ENCODE measurements around the gene ARL6IP1. TPM values are rescaled to one million over a fixed set of nuclear protein-coding genes. Genes with fewer than 3 reads are reported as not detected.
A peak's percentile ranks its signal among the peaks of the same experiment; 100 is the strongest.

Gene ARL6IP1
- total RNA-seq, 1 experiment from 2014 or later: 197 TPM

DNA sequence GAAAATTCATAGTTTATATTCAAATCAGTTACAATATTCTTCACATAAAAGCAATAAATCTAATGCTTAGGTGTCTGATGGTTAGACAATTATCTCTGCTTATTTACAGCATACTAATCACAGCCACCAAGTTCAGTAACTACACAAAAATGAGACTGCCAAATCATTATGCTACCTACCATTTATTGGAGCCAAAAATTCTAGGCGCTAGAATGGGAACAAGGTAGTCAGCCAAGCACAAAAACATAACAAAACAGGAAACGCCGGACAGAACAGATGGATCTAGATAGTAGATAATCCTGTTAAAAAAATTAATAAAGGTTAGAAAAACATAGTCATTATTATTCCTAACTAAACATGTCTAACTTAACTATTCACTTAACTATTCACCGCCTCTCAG, 3.6 kb downstream of the ARL6IP1 start:
- Mint-ChIP-seq H3K4me1 (peaks cover 18 to 22% of the 10 kb centered on the region in 2 experiments), H3K9me3 (no peaks in the 10 kb centered on the region; a peak in 1 of 5 replicates), H3K27me3 (ENCODE audit: low read depth) (no peaks in the 10 kb centered on the region), H3K4me3 (0 out of 5 replicates have a peak overlapping the region, but pooled peaks of 1 of the 2 experiments have one; percentile 32), H3K36me3 (ENCODE audit: insufficient read depth in 1 of 3, low read depth in 3 of 3) (peaks cover 27 to 69% (median 58%) of the 10 kb centered on the region in 3 experiments), H3K27ac (0 out of 7 replicates have a peak overlapping the region, but pooled peaks of 1 of the 3 experiments have one; percentile 27)
- no peaks in the 10 kb centered on the region for H3K27me3 ChIP-seq (ENCODE audit: insufficient read depth, low read length)
- no CpG with 5 or more reads among the region's 4 CpGs for WGBS (ENCODE audit: extremely low coverage, insufficient read length, low lambda C conversion rate)
- H3K79me1 ChIP-seq (ENCODE audit: insufficient read depth, low read depth, low read length, poor library complexity, severe bottlenecking): no peaks in the 10 kb centered on the region
- no peak overlapping the region for H2BK15ac ChIP-seq (ENCODE audit: low read depth, low read length)
- no peaks in the 10 kb centered on the region for H3K4me1 ChIP-seq (ENCODE audit: insufficient read depth, low read length)
- H2BK120ac ChIP-seq (ENCODE audit: low read depth, low read length, poor library complexity, severe bottlenecking): no peak overlapping the region
- peaks cover 10% of the 10 kb centered on the region for H3K23me2 ChIP-seq (ENCODE audit: insufficient read length, low read depth, low read length, poor library complexity, severe bottlenecking)
- no peak overlapping the region for H4K8ac ChIP-seq (replicated peaks; ENCODE audit: insufficient read length, low read depth, low read length)
- no peak for DNase-seq
- no peak overlapping the region for H2BK12ac ChIP-seq (ENCODE audit: insufficient read length, low read depth, low read length)
- no peak overlapping the region for H3K4ac ChIP-seq (ENCODE audit: low read depth, low read length)
- no peak overlapping the region for H2BK5ac ChIP-seq (ENCODE audit: insufficient read length, low read length)
- peaks cover 22% of the 10 kb centered on the region for H3K79me2 ChIP-seq (ENCODE audit: insufficient read depth, low read length)
- H3T11ph ChIP-seq (ENCODE audit: low read length): no peak overlapping the region
- no peak overlapping the region for H3K14ac ChIP-seq (ENCODE audit: insufficient read depth, low read length)
- H3K56ac ChIP-seq (ENCODE audit: insufficient read length, low read depth, low read length): no peak overlapping the region
- no peaks in the 10 kb centered on the region for H4K20me1 ChIP-seq (ENCODE audit: control insufficient read depth, insufficient read depth, insufficient read length)
- H3K27ac ChIP-seq (ENCODE audit: insufficient read length, low read depth, low read length): no peak overlapping the region
- H2BK20ac ChIP-seq (ENCODE audit: low read depth, low read length, poor library complexity, severe bottlenecking): no peak overlapping the region
- H3K23ac ChIP-seq (ENCODE audit: insufficient read length, low read depth, low read length): no peak overlapping the region
- no peak overlapping the region for H3K4me2 ChIP-seq (ENCODE audit: insufficient read depth, insufficient read length, low read length)
- no peak overlapping the region for H2AK5ac ChIP-seq (ENCODE audit: insufficient read length, low read length)
- H3K9ac ChIP-seq (ENCODE audit: extremely low read depth, insufficient read length, low read length): no peak overlapping the region
- H4K5ac ChIP-seq (ENCODE audit: insufficient read length, low read depth, low read length): no peak overlapping the region
- H4K91ac ChIP-seq (ENCODE audit: insufficient read length, low read depth, low read length): no peak overlapping the region
- H3K9me3 ChIP-seq (ENCODE audit: control insufficient read depth, low read depth, low read length): no peaks in the 10 kb centered on the region
- no peak overlapping the region for H2AFZ ChIP-seq (ENCODE audit: low read length)
- H3K18ac ChIP-seq (ENCODE audit: insufficient read length, low read depth, low read length): no peak overlapping the region
- TF ChIP-seq, protein P1, sequence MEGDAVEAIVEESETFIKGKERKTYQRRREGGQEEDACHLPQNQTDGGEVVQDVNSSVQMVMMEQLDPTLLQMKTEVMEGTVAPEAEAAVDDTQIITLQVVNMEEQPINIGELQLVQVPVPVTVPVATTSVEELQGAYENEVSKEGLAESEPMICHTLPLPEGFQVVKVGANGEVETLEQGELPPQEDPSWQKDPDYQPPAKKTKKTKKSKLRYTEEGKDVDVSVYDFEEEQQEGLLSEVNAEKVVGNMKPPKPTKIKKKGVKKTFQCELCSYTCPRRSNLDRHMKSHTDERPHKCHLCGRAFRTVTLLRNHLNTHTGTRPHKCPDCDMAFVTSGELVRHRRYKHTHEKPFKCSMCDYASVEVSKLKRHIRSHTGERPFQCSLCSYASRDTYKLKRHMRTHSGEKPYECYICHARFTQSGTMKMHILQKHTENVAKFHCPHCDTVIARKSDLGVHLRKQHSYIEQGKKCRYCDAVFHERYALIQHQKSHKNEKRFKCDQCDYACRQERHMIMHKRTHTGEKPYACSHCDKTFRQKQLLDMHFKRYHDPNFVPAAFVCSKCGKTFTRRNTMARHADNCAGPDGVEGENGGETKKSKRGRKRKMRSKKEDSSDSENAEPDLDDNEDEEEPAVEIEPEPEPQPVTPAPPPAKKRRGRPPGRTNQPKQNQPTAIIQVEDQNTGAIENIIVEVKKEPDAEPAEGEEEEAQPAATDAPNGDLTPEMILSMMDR (conservative IDR thresholded peaks at IDR 0.05): no peak

Data from H9 (cell line).